ENCODE data around the gene MAP7D3.

Gene MAP7D3

GRCh38 chrX:136227074-136227473 lies 24.1 kb downstream of the MAP7D3 start:
- DNase-seq (ENCODE audit: low read depth): no peak
- H3K4me3 ChIP-seq (ENCODE audit: low read depth, low read length): no peak overlapping the region
- TF ChIP-seq MYC (IDR thresholded peaks at IDR 0.05; ENCODE audit: low read depth, low read length) (no peak), MAX (IDR thresholded peaks at IDR 0.05; ENCODE audit: low read depth, low read length) (no peak), POLR2A (IDR thresholded peaks at IDR 0.05; ENCODE audit: extremely low read depth, insufficient read length) (no peak)
- TF ChIP-seq, protein P1, sequence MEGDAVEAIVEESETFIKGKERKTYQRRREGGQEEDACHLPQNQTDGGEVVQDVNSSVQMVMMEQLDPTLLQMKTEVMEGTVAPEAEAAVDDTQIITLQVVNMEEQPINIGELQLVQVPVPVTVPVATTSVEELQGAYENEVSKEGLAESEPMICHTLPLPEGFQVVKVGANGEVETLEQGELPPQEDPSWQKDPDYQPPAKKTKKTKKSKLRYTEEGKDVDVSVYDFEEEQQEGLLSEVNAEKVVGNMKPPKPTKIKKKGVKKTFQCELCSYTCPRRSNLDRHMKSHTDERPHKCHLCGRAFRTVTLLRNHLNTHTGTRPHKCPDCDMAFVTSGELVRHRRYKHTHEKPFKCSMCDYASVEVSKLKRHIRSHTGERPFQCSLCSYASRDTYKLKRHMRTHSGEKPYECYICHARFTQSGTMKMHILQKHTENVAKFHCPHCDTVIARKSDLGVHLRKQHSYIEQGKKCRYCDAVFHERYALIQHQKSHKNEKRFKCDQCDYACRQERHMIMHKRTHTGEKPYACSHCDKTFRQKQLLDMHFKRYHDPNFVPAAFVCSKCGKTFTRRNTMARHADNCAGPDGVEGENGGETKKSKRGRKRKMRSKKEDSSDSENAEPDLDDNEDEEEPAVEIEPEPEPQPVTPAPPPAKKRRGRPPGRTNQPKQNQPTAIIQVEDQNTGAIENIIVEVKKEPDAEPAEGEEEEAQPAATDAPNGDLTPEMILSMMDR (IDR thresholded peaks at IDR 0.05; ENCODE audit: low read depth, low read length): no peak

- H3K4me3 ChIP-seq (ENCODE audit: low read depth, low read length): no peak overlapping the region
- no peak for DNase-seq (ENCODE audit: low read depth)
These were observed 29.2 kb downstream of the MAP7D3 start for GRCh38 chrX:136221851-136222513.

GRCh38 chrX:136220951-136221350 lies 30.2 kb downstream of the MAP7D3 start:
- H3K4me3 ChIP-seq (ENCODE audit: low read depth, low read length): no peak overlapping the region
- TF ChIP-seq MYC (IDR thresholded peaks at IDR 0.05; ENCODE audit: low read depth, low read length) (no peak), MAX (IDR thresholded peaks at IDR 0.05; ENCODE audit: low read depth, low read length) (no peak), POLR2A (IDR thresholded peaks at IDR 0.05; ENCODE audit: extremely low read depth, insufficient read length) (no peak)
- TF ChIP-seq, protein P1 (IDR thresholded peaks at IDR 0.05; ENCODE audit: low read depth, low read length): no peak
- no peak for DNase-seq (ENCODE audit: low read depth)

More at GRCh38 chrX:136221851-136222513, 29.2 kb downstream of the MAP7D3 start:
- TF ChIP-seq, protein P1 (IDR thresholded peaks at IDR 0.05; ENCODE audit: low read depth, low read length): no peak
- no peak for TF ChIP-seq POLR2A (IDR thresholded peaks at IDR 0.05; ENCODE audit: extremely low read depth, insufficient read length)
- no peak for TF ChIP-seq MAX (IDR thresholded peaks at IDR 0.05; ENCODE audit: low read depth, low read length)
- TF ChIP-seq MYC (IDR thresholded peaks at IDR 0.05; ENCODE audit: low read depth, low read length): no peak

DNA sequence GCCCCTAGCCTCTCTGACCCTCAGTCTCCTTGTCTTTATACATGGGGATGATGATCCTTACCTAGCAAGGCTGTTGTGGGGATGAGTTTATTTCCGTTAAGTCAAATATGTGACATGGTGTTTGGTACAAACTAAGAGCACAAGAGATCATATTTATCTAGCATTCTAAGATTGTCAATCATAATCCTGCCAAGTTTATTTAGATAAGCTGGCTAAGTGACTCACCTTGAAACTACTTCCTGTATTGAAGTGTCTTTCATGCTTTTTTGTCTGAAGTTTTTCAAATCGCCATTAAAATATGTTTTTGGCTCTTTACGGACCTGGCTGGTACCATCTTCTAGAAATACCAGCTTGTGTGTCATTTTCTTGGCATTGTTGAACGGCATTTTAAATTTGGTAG lies 30.7 kb downstream of the MAP7D3 start:
- no peak for DNase-seq (ENCODE audit: low read depth)
- no peak overlapping the region for H3K4me3 ChIP-seq (ENCODE audit: low read depth, low read length)
- TF ChIP-seq MYC (IDR thresholded peaks at IDR 0.05; ENCODE audit: low read depth, low read length): no peak
- TF ChIP-seq MAX (IDR thresholded peaks at IDR 0.05; ENCODE audit: low read depth, low read length): no peak

DNA sequence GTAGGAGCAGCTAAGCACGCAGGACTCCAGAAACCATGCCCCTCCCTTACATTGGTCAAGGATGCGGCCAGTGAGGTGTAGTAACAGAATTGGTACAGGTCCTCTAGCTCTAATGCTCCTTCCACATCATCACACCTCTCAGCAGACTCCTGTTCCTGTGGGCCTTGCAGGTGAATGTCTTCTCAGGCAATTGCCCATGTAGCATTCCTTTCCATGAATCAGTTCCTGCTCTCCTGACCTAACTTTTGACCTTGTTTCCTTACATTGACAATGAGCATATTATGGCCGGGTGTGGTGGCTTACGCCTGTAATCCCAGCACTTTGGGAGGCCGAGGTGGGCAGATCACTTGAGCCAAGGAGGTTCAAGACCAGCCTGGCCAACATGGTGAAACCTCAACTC lies 31.3 kb downstream of the MAP7D3 start:
- no peak overlapping the region for H3K4me3 ChIP-seq (ENCODE audit: low read depth, low read length)
- no peak for TF ChIP-seq MAX (IDR thresholded peaks at IDR 0.05; ENCODE audit: low read depth, low read length)
- TF ChIP-seq MYC (IDR thresholded peaks at IDR 0.05; ENCODE audit: low read depth, low read length): no peak
- no peak for TF ChIP-seq POLR2A (IDR thresholded peaks at IDR 0.05; ENCODE audit: extremely low read depth, insufficient read length)
- TF ChIP-seq, protein P1 (IDR thresholded peaks at IDR 0.05; ENCODE audit: low read depth, low read length): no peak
- no peak for DNase-seq (ENCODE audit: low read depth)

DNA sequence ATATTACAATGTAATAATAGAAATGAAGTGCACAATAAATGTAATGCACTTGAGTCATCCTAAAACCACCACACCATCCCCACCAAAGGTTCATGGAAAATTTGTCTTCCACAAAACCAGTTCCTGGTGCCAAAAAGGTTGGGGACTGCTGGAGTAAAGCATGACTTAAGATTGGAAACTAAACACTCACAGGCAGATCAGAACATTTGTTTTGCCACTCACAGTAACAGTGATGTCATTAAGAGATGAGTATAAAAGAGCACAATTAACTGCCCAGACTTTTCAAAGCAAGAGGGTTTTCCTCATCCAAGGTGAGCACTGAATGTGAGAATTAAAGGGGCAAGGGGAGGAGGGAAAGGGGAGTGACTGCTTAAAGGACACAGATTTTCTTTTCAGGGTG lies 35.6 kb downstream of the MAP7D3 start:
- no peak overlapping the region for H3K4me3 ChIP-seq (ENCODE audit: low read depth, low read length)
- no peak for DNase-seq (ENCODE audit: low read depth)
- no peak for TF ChIP-seq MYC (IDR thresholded peaks at IDR 0.05; ENCODE audit: low read depth, low read length)
- no peak for TF ChIP-seq MAX (IDR thresholded peaks at IDR 0.05; ENCODE audit: low read depth, low read length)
- no peak for TF ChIP-seq POLR2A (IDR thresholded peaks at IDR 0.05; ENCODE audit: extremely low read depth, insufficient read length)
- TF ChIP-seq, protein P1 (IDR thresholded peaks at IDR 0.05; ENCODE audit: low read depth, low read length): no peak
